Measurements from ENCODE around the gene SPTSSB.

SPTSSB gene

DNA sequence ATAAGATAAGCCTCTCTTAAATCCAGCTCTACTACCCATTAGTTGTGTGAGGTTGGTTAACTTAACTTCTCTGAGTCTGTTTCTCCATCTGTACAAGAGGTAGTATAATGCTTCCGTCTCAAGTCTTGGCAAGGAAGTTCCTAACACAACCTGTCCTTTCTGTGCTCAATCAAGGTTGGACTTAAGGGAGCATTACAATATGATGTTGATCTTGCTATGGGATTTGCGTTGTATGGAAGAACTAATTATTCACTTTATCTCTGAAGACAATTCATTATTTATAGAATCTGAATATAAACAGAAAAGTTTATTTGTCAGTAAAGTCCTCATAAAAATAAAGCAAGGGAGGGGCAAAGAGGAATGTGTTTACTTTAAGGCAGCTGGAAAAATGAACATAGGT is 18.9 kb upstream of the SPTSSB start:
- DNase-seq = no peak

GRCh38 chr3:161389445-161390035 is 18.2 kb upstream of the SPTSSB start:
- peak; percentile 58 to 67 for DNase-seq

DNA sequence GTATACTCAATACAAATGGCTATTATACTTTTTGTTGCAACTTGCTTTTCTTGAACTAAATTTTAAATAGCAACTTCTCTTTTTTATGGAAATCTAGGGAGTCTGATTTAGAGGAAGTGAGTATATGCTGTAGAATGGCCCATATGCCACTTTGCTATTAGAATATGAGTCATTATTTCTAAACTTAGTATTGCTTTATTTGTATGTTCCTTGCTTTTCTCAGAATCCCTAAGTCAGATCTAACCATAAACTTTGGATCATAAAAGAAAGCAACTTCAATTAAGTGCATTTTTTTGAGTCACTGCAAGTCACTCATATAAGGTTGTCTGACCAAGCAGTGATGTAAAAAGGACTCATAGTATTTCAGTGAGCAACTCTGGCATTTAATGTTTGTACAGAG is 17.5 kb upstream of the SPTSSB start:
- peak; percentile 70 to 86 for DNase-seq

DNA sequence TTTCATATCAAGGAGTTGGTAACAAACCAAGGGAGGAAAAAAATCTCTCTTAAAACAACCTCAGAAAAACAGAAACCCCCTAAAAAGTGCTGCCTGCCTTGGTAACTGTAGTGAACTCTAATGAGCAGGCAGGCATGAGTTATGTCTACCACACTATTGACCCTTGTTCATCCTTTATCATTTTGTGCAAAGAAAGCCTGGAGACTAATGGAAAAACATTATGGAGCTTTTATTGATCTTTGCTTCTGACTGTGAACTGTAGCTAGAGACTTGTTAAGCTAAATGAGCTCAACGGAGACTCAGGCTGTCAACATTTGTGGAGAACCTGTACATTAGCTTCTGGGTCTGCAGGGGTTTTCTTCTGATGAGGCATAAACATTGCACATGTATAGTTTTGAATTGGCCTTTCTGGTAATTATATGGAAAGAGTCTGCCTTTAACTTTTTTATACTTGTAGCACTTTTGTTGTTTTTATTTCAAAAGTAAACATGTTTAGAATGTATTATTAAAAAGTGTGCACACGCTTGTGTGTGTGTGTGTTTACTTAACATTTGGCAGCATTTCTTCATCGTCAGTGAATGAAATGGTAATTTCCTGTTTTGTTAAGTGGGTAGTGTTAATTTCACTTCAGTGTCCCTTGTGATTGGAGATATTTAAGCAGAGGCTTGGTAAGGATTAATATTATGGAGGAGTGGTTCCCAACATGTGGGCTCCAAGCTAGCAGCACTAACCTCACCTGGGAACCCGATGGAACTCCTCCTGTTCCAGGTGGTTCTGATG is 15.9 kb upstream of the SPTSSB start:
- DNase-seq = peak; percentile 47 to 58

GRCh38 chr3:161372321-161373260 is 1.3 kb upstream of the SPTSSB start:
- no peak for DNase-seq

- DNase-seq = no peak
Observed at GRCh38 chr3:161369531-161369930, 1.8 kb downstream of the SPTSSB start.

DNA sequence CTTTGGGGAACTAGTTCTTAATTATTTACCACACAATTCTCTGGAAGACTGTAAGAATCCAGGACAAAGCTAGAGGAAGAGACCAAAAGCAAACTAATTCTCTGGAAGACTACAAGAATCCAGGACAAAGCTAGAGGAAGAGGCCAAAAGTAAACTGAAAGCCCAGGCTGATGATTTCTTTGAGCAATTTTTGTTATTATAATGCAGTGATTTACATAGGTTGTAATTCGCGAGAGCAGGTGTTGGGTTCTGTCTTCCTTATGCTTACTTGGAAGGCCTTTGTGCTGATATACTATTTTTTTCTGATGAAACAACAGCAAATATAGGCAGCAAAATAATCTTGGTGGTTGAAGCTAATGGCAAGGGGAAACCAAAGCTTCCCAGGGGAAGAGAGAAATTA is 5.2 kb downstream of the SPTSSB start:
- no peak for DNase-seq

DNA sequence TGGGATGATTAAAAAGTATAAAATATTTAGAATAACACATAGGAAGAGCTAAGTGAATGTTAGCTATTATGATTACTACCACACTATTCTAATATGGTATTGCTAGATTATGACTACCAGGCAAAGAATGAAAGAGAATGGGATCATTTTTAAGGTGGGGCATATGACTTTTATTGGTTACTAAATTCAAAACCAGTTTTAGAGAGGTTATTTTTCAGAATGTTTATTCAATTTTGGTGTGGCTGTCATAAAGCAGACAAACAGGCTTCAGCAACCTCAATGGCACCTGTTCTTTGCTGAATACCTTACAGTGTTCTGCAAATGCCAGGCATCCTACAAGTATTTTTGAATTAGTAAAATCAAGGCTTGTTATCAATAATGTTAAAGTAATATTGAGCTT is 12.8 kb downstream of the SPTSSB start:
- no peak for DNase-seq

GRCh38 chr3:161356287-161356686 is 15.0 kb downstream of the SPTSSB start:
- no peak for DNase-seq

GRCh38 chr3:161355508-161355907 is 15.8 kb downstream of the SPTSSB start:
- DNase-seq = no peak

- no peak for DNase-seq
Observed at GRCh38 chr3:161354554-161354953, 16.8 kb downstream of the SPTSSB start.

- no peak for DNase-seq
Observed at GRCh38 chr3:161351330-161351729, 20.0 kb downstream of the SPTSSB start.

- no peak for DNase-seq
Observed at GRCh38 chr3:161350916-161351315, 20.4 kb downstream of the SPTSSB start.

GRCh38 chr3:161349529-161350312 is 21.6 kb downstream of the SPTSSB start:
- DNase-seq = peak in 1 of 2 donors; percentile 50

DNA sequence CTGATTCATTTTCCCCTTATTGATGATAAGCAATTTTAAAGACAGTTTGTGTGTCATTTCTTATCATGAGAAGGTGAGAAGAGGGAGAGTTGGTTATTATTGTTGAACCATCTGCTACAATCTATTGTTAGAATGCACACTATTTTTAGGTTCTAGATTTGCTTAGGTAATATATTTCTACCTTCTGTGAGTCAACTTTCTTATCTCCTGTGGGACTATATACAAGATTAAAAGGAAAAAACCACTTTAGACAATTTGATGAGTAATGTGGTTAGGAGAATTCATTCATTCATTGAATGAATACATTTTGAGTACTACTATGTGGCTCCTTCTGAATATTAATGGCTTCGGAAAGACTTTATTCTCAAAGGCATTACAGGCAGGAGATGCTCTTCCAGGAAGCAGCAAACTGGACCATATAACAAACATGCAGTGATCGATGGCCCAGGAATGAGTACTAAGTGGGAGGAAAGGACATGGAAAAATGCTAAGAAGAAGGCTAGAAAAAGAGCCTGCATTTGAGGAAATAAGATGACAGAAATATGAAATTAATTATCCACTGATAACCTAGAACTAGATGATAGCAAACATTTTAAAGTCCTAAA is 22.4 kb downstream of the SPTSSB start:
- no peak for DNase-seq

GRCh38 chr3:161347726-161348125 is 23.6 kb downstream of the SPTSSB start:
- DNase-seq = no peak

DNA sequence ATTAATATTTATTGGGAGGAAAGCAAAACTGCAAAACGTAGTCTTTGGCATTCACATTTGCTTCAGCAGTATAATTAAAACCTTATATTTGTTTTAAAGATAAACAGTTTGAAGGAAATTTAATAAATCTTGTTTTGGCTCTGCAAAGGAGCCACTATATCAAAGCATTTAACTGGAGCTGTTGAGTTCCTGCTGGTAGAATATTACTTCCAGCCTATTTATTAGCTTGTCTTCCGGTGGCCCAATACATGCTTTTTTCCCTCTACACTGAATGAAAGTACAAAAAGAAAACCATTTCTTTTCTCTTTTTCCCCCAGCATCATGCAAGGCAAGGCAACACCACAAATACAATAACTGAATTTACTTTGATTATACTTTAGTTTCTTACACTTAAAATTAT is 26.3 kb downstream of the SPTSSB start:
- no peak for DNase-seq

DNA sequence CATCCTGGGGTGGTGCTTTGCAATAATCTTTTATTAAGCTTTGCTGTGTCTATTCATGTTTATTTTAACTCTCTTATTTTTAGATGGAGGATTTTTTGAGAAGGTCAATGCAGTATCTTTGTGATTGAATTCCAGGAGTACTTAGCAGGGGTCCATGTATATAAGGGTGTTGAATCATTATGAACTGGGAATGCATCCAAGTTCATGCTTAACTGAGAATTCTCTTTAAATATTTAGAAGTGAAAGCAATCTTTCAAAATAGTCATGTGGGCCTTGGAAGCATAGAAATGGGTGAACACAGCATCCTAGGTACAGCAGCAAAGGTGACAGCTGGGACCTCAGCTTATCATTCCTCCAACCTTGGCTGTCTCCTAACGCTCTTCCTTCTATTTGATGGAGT is 27.3 kb downstream of the SPTSSB start:
- DNase-seq = no peak

GRCh38 chr3:161343540-161343939 is 27.8 kb downstream of the SPTSSB start:
- no peak for DNase-seq

DNA sequence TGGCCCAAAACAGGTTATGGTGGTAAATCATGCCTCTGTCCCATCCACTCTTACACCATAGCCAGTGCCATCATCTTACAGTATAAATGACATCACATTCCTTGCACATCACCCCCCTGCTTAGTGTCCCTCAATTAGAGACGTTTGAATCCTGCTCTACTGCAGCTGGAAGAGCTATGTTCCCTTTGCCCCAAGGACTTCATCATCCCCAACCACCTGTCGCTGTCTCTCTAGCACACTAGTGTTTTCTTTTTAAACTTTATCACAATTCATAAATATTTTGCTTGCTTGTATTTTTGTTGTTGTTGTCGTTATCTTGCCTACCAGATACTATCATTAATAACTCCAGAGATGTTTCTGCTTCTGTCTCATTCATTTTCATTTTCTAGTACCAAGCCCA is 28.7 kb downstream of the SPTSSB start:
- no peak for DNase-seq

GRCh38 chr3:161339517-161340500 is 31.5 kb downstream of the SPTSSB start:
- no peak for DNase-seq
